ENCODE measurements around the gene GOLGA5.

GOLGA5 gene

DNA sequence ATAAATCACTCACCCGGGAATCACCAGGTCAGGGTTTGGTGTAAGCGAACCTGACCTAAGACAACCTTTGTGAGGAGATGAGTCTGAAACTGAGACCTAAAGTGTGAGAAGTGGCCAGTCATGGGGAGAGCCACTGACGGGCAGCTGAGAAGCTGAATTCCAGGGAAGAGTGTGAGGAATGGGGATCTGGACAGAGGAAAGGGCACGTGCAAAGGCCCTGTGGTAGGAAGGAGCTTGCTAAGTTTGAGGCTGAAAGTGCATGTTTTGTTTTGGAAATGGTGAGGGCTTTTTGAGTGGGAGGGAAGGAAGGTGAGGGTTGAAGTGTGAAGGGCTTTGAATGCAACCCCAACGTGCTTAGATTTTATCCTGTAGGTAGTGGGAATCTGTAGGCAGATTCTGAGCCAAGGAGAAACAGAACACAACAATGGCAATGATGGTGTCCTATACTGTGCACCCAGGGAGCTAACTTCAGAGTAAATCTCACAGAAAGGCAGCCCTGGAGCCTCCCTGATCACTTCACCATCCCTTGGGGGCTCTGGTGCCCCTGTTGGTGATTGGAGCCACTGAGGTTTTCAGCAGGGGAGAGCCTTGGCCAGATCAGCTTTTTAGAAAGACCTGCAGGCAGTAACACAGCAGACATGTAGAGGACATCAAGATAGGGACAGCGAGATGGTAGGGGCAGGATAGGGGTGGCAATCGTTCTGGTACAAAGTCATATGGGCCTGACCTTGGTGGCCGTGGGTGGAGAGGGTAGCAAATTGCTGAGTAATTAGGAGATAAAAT is 91.4 kb downstream of the GOLGA5 start:
- DNase-seq: no peak

DNA sequence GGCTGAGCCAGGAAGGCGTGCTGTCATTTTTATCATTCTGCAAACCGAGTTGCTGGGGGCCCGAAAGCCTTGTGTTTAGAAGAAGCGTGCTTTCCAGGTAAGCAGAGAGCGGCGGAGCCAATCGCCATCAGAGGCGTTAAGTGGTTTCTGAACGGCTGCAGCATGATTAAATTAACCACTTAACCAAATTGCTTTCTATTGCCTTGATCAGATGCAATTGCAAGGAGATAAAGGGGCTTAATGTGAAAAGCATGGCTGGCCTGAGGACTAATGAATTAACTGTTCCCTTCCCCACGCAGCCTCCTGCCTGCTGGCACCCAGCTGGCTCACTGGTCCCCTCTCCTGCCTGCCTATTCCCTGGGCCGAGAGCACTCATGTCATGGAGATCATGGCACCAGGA is 92.2 kb downstream of the GOLGA5 start:
- no peak for DNase-seq

DNA sequence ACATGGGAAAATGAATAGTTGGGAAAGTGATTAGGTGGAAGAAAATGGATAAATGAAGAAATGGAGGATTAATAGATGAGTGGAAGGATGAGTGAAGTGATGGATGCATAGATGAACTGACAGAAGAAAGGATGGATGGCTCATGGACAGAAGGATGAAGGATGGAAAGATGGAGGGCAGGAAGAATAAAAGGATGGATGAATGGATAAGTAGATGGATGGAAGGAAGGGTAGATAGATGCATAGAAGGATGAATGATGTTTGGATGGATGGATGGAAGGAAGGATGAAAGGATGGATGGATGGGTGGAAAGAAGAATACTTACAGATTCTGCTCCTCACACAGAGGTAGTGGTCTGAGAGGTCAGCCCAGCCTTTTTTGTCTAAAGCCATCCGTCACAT is 93.1 kb downstream of the GOLGA5 start:
- no peak for DNase-seq

DNA sequence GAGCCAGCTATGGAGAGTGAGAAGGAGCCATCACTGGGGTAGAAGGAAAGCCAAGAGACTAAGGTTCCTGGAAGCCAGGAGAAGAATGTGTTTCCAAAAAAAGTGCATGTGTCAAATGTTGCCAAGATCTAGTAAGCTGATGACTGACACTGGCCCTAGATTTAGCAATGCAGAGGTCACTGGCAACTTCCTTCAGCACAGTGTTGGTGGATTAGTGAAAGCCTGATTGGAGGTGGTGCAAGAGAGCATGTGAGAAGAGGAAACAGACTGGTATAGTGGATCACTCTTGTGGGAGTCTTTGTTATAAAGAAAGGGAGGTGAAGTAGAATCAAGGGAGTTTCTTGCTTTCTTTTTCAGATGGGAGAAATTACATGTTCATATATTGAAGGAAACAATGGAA is 94.8 kb downstream of the GOLGA5 start:
- no peak for DNase-seq

All from DMS53 (cell line).